ENCODE results near the gene POLR1H.

DNA sequence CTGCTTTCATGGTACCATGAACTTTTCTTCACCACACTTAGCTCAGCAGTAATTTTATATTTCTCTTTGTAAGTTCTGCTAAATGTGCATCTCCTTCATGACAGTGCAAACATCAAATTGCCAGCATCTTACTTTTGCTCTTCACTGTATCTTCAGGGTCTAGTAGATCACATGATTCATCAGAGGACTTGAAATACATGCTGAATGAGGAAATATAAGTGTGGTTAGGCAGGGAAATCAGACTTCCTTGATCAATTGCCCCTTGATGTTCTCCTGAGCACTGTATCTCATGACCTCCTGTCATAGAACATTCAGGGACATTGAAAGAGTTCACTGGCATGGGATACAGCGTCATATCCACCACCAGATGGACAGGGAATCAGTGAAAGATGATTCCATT, 25.3 kb upstream of the POLR1H start:
- TF ChIP-seq EZH2phosphoT487 (conservative IDR thresholded peaks at IDR 0.05; ENCODE audit: low read length) = no peak
- TF ChIP-seq, protein P1, sequence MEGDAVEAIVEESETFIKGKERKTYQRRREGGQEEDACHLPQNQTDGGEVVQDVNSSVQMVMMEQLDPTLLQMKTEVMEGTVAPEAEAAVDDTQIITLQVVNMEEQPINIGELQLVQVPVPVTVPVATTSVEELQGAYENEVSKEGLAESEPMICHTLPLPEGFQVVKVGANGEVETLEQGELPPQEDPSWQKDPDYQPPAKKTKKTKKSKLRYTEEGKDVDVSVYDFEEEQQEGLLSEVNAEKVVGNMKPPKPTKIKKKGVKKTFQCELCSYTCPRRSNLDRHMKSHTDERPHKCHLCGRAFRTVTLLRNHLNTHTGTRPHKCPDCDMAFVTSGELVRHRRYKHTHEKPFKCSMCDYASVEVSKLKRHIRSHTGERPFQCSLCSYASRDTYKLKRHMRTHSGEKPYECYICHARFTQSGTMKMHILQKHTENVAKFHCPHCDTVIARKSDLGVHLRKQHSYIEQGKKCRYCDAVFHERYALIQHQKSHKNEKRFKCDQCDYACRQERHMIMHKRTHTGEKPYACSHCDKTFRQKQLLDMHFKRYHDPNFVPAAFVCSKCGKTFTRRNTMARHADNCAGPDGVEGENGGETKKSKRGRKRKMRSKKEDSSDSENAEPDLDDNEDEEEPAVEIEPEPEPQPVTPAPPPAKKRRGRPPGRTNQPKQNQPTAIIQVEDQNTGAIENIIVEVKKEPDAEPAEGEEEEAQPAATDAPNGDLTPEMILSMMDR (IDR thresholded peaks at IDR 0.05; ENCODE audit: insufficient read depth, low read length, poor library complexity, severe bottlenecking) = no peak

Data from SU-DHL-6 (cell line).